GM12873 (cell line): ENCODE results near the gene SELENOM.

Experiments used
- CTCF ChIP-seq: IDR thresholded peaks from 2 replicates; pipeline ENCODE4 v1.5.1; 2012; ENCODE audit warnings: low read depth, mild to moderate bottlenecking, moderate library complexity, low read length, control low read depth; ENCODE audit not compliant: insufficient read depth; ENCODE audit errors: missing control alignments

The SELENOM gene

DNA sequence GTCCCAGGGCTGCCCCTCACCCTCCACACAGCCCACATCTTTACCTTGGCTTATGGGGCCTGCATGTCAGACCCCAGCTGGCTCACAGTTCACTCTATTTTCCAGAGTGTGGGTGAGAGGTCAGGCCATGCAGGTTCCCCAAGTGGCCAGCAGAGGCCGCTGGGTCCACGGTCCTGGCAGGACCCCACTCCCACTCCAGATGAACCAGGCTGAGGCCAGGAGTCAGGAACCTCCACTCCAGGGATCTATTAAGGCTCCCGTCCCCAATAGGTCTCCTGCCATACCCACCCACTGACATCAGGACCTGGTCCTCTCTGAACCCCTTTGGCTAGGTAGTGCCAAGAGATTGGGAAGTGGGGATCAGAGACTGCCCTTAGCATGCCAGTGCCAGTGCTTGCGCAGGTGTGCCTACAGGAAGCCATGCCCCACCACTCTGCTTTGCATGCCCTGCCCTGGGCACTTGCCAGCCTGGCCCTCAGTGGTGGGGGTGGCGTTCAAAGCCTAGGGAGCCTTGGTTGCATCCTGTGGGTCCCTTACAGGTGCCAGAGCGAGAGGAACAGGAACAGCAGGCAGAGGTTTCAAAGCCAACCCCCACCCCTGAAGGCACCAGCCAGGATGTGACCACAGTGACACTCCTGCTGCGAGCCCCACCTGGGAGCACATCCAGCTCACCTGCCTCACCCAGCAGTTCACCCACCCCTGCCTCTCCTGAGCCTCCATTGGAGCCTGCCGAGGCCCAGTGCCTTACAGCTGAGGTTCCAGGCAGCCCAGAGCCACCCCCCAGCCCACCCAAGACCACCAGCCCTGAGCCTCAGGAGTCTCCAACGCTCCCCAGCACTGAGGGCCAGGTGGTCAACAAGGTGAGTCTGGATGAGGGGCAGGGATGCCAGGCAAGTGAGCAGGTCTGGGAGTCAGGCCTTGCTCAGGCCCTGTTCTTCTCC, 17.9 kb downstream of the SELENOM start:
- peak; percentile 95 for TF ChIP-seq CTCF

GRCh38 chr22:31088233-31088986, 19.0 kb downstream of the SELENOM start:
- no peak for TF ChIP-seq CTCF

DNA sequence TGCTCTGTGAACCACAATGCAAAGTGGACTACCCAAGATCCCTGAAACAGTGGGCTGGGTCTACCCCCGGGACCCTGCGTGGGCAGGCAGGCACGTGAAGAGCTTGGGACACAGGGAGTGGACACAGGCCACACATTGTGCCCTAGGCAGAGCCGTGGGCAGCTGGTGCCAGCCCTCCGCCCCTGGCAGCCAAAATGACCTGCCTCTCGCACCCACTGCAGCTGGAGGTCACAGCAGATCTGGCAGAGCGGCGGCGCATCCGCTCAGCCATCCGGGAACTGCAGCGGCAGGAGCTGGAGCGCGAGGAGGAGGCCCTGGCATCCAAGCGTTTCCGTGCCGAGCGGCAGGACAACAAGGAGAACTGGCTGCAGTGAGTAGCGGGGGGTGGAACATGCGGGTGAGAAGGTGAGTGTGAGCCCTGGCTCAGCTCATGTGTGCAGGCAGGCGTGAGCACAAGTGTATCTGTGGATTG, 19.6 kb downstream of the SELENOM start:
- no peak for TF ChIP-seq CTCF

DNA sequence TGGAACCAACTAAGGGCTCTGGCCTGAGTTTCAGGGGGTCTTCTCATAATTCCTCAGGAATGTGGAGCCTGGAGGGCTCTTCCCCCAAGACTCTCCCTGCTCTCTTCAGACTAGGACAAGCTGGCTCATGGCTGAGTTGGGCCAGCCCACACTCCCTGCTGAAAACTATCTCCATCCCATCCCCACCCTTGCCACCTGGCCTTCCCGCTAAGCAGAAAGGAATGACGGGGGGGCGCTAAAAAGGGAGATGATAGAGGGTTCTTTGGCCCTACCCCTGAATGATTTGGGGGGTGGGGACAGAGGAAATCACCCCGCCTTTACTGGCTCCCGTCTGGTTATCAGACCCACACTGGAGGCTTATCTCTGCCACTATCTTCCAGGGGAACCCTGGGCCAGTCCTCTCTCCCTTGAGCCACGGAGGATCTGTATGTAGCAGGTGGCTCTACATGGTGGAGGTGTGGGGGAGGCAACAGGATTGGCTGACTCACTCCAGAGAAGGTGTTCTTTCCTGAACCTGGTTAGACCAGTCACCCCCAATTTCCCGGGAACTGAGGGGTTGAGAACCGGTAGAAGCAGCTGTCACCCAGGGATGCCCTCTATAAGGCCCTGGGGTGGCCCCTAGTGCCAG, 20.6 kb downstream of the SELENOM start:
- no peak for TF ChIP-seq CTCF

GRCh38 chr22:31085928-31086327, 21.4 kb downstream of the SELENOM start:
- no peak for TF ChIP-seq CTCF

GRCh38 chr22:31085493-31085824, 21.9 kb downstream of the SELENOM start:
- TF ChIP-seq CTCF, result no peak
